Mesodermal cell (in vitro differentiated cells): ENCODE measurements around the gene DENND4A.

Experiments used
- H3K27ac ChIP-seq: 2 replicates; pipeline ENCODE4 v1.7.0; 2013; ENCODE audit warnings: mild to moderate bottlenecking, low read depth, low read length, moderate library complexity; ENCODE audit not compliant: severe bottlenecking
- H3K36me3 ChIP-seq: 2 replicates; pipeline ENCODE4 v1.7.1; 2013; ENCODE audit warnings: mild to moderate bottlenecking, low read length, moderate library complexity; ENCODE audit not compliant: control insufficient read depth, insufficient read depth
- H3K4me1 ChIP-seq: one replicate; pipeline ENCODE4 v1.7.1; 2013; ENCODE audit warnings: mild to moderate bottlenecking, low read length; ENCODE audit not compliant: insufficient read depth, control insufficient read depth, poor library complexity, severe bottlenecking
- H3K4me3 ChIP-seq: 2 replicates; pipeline ENCODE4 v1.7.0; 2013; ENCODE audit warnings: low read length, control low read depth, mild to moderate bottlenecking; ENCODE audit not compliant: insufficient read depth, poor library complexity, severe bottlenecking; ENCODE audit errors: extremely low read depth
- H3K9me3 ChIP-seq: 2 replicates; pipeline ENCODE4 v1.7.1; 2013; ENCODE audit warnings: mild to moderate bottlenecking, low read length, moderate library complexity; ENCODE audit not compliant: control insufficient read depth
- WGBS, 2 experiments: methylation state at CpG; one replicate each; pipeline ENCODE4 v1.1.5; 2013; ENCODE audit warnings: missing lambda C conversion rate in 2 of 2; ENCODE audit not compliant: insufficient coverage in 2 of 2; 5-methylcytosine and 5-hydroxymethylcytosine counted together

Gene DENND4A

DNA sequence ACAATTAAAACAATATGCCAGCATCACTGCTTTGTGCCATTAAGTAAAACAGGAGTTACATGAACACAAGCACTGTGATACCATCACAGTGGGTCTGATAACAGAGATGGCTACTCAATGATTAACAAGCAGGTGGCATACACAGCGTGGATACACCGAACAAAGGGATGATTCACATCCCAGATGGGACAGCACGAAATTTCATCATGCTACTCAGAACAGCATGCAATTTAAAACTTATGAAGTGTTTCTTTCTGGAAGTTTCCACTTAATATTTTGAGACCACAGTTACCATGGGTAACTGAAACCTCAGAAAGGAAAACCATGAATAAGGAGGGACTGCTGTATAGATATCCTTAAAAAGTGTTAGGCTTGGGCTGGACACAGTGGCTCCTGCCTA, 125.8 kb downstream of the DENND4A start:
- no peak overlapping the region for H3K27ac ChIP-seq
- no peaks in the 10 kb centered on the region for H3K9me3 ChIP-seq
- WGBS, 2 experiments, result 80 to 100% methylated on average over 1 of the region's 3 CpGs
- peaks cover under 1% of the 10 kb centered on the region for H3K36me3 ChIP-seq
- no peak overlapping the region for H3K4me3 ChIP-seq
- no peaks in the 10 kb centered on the region for H3K4me1 ChIP-seq

DNA sequence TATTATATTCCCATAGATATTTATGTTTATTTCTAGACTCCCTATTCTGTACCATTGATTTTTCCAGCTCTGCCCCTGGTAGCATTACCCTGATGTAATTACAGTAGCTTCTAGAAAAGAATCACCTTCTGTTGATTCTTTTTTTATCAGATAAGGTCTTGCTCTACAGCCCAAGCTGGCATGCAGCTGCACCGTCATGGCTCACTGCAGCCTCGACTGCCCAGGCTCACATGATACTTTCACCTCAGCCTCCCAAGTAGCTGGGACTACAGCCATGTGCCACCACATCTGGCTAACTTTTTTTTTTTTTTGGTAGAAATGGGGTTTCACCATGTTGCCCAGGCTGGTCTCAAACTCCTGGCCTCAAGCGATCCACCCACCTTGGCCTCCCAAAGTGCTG, 128.6 kb downstream of the DENND4A start:
- Histone ChIP-seq H3K4me1 (no peaks in the 10 kb centered on the region), H3K9me3 (no peaks in the 10 kb centered on the region), H3K4me3 (no peak overlapping the region), H3K27ac (no peak overlapping the region), H3K36me3 (no peaks in the 10 kb centered on the region)
- WGBS, 2 experiments, result 92 to 97% methylated on average over 3 of the region's 3 CpGs

DNA sequence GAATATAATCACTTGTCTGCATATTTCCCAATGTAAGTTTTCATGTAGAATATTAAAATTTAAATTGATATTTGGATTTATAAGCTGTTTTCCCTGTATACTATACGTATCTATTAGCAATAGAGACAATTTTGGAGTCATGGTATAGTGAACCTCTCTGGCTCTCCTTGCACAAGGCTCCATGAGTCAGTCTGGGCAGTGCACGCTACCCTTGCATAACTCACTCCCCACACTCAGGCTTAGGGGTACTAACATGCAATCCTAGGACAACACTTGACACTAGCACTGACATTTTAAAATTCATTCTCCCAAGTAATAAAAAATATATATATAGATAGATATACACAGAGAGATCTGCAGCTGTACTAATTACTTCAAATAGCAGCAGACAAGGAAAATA, 131.2 kb downstream of the DENND4A start:
- Histone ChIP-seq H3K36me3 (peaks cover 1% of the 10 kb centered on the region), H3K27ac (no peak overlapping the region), H3K4me3 (no peak overlapping the region), H3K9me3 (no peaks in the 10 kb centered on the region), H3K4me1 (no peaks in the 10 kb centered on the region)
- WGBS, 2 experiments, result 83% methylated on average over 1 of the region's 2 CpGs; no CpG with 5 or more reads in 1 of the 2 experiments

DNA sequence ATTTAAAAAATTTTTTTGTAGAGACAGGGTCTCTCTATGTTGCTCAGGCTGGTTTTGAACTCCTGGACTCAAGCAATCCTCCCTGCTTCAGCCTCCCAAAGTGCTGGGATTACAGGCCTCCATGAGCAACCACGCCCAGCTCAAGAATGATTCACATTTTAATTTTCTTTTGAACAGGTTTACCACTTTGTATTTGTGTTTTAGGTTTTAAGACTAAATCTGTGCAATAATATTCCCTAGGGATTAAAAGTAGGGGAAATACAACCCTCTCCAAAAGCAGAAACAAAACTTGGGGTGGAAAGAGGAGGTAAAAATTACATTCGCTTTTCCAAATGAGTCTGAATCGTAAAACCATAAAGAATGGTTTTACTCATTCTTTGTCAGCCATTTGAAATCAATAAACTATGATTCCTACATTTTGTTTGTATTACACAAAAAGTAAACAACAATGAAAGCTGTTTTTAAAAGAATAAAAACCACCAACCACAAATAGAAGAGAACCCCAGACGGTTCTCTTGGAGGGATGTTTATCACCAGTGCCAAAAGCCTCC, 132.5 kb downstream of the DENND4A start:
- no CpG with 5 or more reads among the region's 4 CpGs for WGBS, 2 experiments
- no peak overlapping the region for H3K4me3 ChIP-seq
- H3K9me3 ChIP-seq, result no peaks in the 10 kb centered on the region
- no peaks in the 10 kb centered on the region for H3K4me1 ChIP-seq
- H3K27ac ChIP-seq, result no peak overlapping the region
- peaks cover 11% of the 10 kb centered on the region for H3K36me3 ChIP-seq

DNA sequence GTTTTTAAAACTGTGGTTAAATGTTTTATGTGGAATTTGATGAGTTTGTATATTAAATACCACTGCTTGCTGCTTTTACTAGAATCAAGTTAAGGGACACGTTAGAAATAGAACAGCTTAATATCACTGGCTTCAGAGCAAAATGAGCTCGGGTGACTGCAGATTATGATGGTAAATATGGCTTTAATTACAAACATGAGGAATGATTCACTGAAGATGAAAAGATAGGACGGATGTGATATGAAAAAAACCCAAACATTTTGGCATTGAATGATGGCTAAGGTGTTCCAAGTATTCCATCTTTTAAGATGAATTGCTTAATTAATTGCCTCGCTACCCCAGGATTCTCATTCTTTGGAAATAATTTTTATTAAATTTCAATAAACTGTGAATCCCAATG, 136.6 kb downstream of the DENND4A start:
- Histone ChIP-seq H3K4me1 (peaks cover 4% of the 10 kb centered on the region), H3K36me3 (peaks cover 11% of the 10 kb centered on the region), H3K9me3 (no peaks in the 10 kb centered on the region), H3K27ac (no peak overlapping the region), H3K4me3 (no peak overlapping the region)
- 80 to 92% methylated on average over 2 of the region's 4 CpGs for WGBS, 2 experiments

DNA sequence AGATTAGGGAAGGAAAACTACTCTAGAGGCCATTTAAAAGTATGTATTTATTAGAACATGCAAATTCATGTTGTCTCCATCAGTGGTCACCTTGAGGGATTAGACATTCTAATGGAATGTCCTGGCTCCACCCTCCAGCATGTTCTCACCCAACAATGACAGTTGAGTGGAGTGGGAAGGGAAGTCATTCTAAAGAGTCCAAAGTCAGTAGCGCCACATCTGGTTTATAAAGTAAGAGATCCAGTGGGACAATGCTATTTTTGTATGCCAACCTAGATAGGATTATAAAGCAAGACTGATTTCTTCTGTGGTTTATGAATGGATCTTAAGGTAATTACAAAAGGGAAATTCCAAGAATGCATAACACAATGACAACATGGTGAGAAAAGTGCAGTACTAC, 137.1 kb downstream of the DENND4A start:
- H3K9me3 ChIP-seq, result no peaks in the 10 kb centered on the region
- peaks cover 11% of the 10 kb centered on the region for H3K36me3 ChIP-seq
- H3K4me1 ChIP-seq, result peaks cover 4% of the 10 kb centered on the region
- H3K27ac ChIP-seq, result no peak overlapping the region
- no peak overlapping the region for H3K4me3 ChIP-seq
- 100% methylated on average over 1 of the region's 1 CpG for WGBS, 2 experiments

DNA sequence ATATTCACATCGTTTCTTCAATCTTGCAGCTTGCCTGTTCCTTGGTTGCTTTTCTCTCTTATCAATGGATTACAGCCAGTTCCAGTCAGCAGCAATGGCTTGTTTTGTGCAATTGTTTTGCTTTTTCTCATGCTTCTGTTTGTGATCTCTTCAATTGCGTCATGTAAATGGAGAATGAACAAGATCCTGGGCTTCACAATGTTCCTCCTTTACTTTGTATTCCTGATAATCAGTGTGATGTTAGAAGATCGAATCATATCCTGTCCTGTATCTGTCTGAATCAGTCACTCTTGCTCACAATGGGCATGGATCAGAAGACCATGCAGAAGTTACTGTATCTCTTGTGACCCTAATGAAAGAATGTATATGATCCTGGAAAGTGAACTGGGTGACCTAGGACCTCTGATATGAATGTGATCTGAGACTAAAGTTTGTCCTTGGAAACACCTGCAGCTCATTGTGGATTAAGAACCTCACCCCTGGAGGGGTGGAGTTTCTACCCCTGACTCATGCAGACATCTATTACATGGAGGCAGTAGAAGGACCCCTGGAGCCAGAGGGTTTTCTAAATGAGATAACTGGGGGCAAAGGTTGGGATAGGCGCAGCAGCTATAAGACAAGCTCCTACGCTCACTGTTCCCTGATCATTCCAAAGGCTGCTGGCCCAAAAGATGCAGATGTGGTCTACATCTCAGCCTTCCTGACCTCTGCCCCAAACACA, 138.1 kb downstream of the DENND4A start:
- WGBS, 2 experiments, result 95 to 100% methylated on average over 2 to 3 of the region's 5 CpGs
- H3K9me3 ChIP-seq, result no peaks in the 10 kb centered on the region
- H3K4me1 ChIP-seq, result peaks cover 4% of the 10 kb centered on the region
- peaks cover 11% of the 10 kb centered on the region for H3K36me3 ChIP-seq
- H3K4me3 ChIP-seq, result no peak overlapping the region
- no peak overlapping the region for H3K27ac ChIP-seq

DNA sequence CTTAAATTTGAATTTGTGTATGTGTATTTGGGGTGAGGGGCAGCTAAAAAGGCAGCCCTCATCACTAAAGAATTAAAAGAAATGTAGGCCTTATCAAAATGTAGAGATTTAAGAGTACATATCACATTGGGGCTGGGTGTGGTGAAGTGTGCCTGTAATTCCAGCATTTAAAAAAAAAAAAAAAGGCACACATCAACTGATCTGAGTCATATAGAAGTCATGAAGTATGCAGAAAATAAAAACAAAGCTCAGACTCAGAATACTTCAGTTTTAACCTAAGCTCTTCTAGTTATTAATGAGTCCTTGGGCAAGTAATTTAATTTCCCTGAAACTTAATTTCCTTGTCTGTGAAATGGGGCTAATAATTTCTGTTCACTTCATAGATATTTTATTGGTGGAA, 138.8 kb downstream of the DENND4A start:
- no peaks in the 10 kb centered on the region for H3K9me3 ChIP-seq
- H3K27ac ChIP-seq, result no peak overlapping the region
- peaks cover 4% of the 10 kb centered on the region for H3K4me1 ChIP-seq
- H3K36me3 ChIP-seq, result peaks cover 11% of the 10 kb centered on the region
- H3K4me3 ChIP-seq, result no peak overlapping the region

DNA sequence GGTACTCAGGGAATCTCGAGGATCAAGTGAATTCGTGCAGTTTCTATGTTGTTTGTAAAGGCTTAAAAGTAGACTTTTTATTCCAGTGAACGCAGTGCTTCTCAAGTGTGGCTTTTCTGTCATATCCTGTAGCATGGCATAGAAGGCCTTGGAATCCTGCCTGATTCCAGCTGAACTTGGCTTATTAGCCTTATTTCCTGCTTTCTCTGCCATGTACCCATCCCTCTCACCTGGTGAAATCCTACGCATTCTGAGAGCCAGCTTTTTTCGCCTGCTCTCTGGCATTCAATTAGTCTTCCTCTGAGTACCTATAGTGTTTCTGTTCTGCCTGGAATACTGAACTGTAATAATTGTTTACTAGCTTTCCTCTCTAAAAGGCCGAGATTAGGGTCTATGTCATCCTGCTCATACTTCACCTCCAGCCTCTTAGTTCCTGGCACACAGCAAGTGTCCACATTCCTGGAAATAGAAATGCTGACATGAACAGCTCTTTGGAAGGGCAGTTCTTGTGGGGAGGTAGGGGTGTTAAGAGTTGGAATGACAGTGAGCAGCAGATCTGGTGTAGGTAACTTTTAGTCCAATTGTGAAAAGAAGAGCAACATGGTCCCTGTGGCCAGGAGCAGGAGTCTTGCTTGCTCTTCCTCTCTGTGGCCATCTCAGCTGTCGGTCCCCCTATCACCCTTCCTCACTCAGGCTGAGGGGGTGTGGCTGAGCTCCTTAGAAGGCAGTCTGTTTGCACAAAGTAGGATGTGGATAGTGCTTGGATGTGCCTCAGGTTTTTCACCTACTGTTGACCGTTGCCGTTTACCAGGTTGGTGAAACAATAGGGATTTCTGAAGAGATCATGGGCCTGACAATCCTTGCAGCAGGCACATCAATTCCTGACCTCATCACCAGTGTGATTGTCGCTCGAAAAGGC, 140.0 kb downstream of the DENND4A start:
- H3K4me1 ChIP-seq, result peaks cover 4% of the 10 kb centered on the region
- H3K4me3 ChIP-seq, result no peak overlapping the region
- no peaks in the 10 kb centered on the region for H3K9me3 ChIP-seq
- H3K27ac ChIP-seq, result no peak overlapping the region
- WGBS, 2 experiments, result 85 to 93% methylated on average over 6 to 8 of the region's 11 CpGs
- peaks cover 11% of the 10 kb centered on the region for H3K36me3 ChIP-seq

DNA sequence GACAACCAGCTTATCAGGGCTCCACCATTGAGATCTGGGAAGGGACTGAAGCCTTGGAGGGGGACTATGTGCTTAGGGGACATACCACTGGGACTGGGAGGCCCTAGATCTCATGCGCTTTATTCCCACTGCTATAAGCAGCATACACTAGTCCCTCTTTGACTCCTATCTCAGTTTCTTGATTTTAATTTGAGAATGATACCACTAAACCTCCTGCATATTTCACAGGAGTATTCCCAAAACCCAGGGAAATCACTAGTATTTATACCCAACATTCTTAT, 141.1 kb downstream of the DENND4A start:
- H3K27ac ChIP-seq, result no peak overlapping the region
- peaks cover 10% of the 10 kb centered on the region for H3K36me3 ChIP-seq
- no peak overlapping the region for H3K4me3 ChIP-seq
- peaks cover 4% of the 10 kb centered on the region for H3K4me1 ChIP-seq
- no peaks in the 10 kb centered on the region for H3K9me3 ChIP-seq
- WGBS, 2 experiments, result 100% methylated on average over 1 of the region's 1 CpG; no CpG with 5 or more reads in 1 of the 2 experiments
